T-helper 1 cell treated with Interleukin-12 subunit alpha and Interleukin-12 subunit beta and Interleukin-4 antibody, amounts not matched to agents 30 μg/mL and 1 μg/mL, for 36 hours (primary cell): ENCODE results near the gene KCNC4.

Experiments
- H3K27ac Mint-ChIP-seq: one replicate; pipeline ENCODE4 v1.8.0; 2021; ENCODE audit warnings: mild to moderate bottlenecking, mixed read lengths
- H3K27me3 Mint-ChIP-seq: one replicate; pipeline ENCODE4 v1.8.0; 2021; ENCODE audit warnings: low read depth, mixed read lengths
- H3K36me3 Mint-ChIP-seq: one replicate; pipeline ENCODE4 v1.8.0; 2021; ENCODE audit warnings: low read depth, mixed read lengths
- H3K4me1 Mint-ChIP-seq: one replicate; pipeline ENCODE4 v1.8.0; 2021; ENCODE audit warnings: low read depth, mixed read lengths
- H3K4me3 Mint-ChIP-seq: one replicate; pipeline ENCODE4 v1.8.0; 2021; ENCODE audit warnings: mild to moderate bottlenecking, moderate library complexity, mixed read lengths
- H3K9me3 Mint-ChIP-seq: one replicate; pipeline ENCODE4 v1.8.0; 2021; ENCODE audit warnings: mixed read lengths

KCNC4 gene

DNA sequence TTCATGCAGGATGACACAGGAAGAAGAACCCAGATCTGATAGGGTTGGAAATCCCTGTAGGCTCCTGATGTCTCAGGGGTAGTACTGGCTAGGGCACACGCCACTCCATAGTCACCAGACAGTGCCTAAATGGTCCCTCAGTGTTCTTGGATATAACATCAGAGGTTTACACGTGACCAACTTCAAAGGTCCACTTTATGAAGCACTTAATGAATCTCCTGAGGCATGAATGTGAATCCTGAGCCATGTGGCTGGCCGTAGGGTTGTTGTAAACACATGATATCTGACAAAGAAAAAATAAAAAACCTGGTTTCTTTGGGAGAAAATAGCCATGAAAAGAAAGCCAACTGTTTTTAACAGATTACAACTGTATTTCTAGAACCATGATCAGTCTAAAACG, 32.3 kb upstream of the KCNC4 start:
- no peaks in the 10 kb centered on the region for H3K27me3 Mint-ChIP-seq
- no peak overlapping the region for H3K27ac Mint-ChIP-seq
- no peaks in the 10 kb centered on the region for H3K4me1 Mint-ChIP-seq
- H3K4me3 Mint-ChIP-seq = no peak overlapping the region
- H3K36me3 Mint-ChIP-seq = no peaks in the 10 kb centered on the region
- H3K9me3 Mint-ChIP-seq = no peaks in the 10 kb centered on the region

DNA sequence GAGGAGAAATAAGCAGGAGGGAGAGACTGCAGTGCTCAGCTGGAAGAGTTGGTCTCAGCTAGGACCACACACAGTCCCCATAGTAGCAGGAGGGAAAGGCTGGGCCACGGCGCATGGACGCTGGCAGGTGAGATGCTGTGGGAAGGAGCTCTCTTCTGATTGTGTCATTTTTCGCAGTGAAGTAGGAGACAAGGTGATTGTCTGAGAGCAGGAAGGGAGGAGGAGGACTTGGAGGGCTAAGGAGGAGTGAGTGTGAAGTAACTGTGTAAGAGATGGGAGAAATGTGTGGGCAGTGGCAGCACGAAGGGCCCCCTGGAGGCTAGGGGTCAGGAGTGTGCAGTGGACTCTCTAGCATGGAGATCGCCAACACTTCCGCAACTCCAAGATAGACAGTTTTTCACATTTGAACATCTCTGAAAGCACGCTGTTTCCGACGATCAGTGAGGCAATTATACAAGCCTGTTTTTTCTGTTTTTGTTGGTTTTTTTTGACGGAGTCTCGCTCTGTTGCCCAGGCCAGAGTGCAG, 26.4 kb upstream of the KCNC4 start:
- Mint-ChIP-seq H3K9me3 (no peaks in the 10 kb centered on the region), H3K27me3 (peaks cover 14% of the 10 kb centered on the region), H3K27ac (no peak overlapping the region), H3K4me1 (no peaks in the 10 kb centered on the region), H3K4me3 (no peak overlapping the region), H3K36me3 (no peaks in the 10 kb centered on the region)

DNA sequence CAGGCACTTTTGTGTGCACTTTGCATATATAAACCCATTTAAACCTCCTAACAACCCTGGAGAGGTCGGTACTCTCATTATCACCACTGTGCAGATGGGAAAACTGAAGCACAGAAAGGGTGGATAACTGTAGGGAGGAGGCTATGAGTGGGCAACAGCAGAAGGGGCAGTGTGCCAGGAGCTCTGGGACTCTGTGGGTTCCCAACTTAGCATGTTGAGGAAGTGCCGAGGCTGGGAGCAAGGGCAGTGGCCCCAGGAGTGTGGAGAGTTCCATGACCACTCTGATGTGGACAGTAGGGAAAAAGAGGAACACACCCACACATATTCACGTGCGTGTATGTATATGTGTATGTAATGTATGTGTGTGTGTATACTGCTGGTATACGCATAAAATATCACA, 25.7 kb upstream of the KCNC4 start:
- Mint-ChIP-seq H3K36me3 (no peaks in the 10 kb centered on the region), H3K27me3 (peaks cover 20% of the 10 kb centered on the region), H3K4me1 (no peaks in the 10 kb centered on the region), H3K27ac (no peak overlapping the region), H3K4me3 (no peak overlapping the region), H3K9me3 (no peaks in the 10 kb centered on the region)

DNA sequence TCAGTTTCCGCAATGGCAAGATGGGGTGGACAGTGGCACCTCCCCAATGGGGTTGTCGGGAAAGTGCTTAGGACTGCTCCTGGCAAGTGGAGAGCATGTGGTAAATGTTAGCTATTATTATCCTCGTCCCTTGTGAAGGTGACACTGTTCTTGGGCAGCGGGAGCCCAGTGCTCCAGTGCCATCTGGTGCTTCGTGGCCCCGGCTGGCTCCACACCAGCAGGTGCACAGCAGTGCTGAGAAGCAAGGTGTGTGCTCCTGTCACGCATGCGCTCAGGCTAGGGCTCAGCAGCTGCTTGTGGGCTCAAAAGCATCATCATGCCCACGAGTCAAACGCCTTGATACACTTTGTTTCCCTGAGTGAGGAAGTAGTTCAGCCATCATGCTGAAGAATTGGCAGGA, 24.9 kb upstream of the KCNC4 start:
- H3K4me3 Mint-ChIP-seq = no peak overlapping the region
- no peak overlapping the region for H3K27ac Mint-ChIP-seq
- H3K9me3 Mint-ChIP-seq = no peaks in the 10 kb centered on the region
- no peaks in the 10 kb centered on the region for H3K36me3 Mint-ChIP-seq
- peaks cover 20% of the 10 kb centered on the region for H3K27me3 Mint-ChIP-seq
- H3K4me1 Mint-ChIP-seq = no peaks in the 10 kb centered on the region

DNA sequence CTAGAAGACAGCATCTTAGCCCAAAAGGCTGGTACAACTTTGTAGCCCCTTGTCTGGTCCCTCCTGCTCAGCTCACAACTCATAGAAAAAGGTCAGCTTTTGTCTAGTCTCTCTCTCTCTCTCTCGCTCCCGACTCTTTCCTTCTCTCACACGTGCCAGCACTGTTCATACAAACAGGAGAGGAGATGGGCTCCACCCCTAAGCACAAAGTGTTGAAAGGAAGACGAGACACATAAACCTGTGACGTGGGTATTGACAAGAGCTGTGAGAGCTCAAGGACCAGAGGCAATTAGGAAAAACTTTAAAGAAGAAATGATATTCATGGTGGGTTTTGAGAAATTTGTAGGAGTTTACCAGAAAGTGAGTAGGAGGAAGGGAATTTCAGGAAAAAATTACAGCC, 23.6 kb upstream of the KCNC4 start:
- peaks cover 20% of the 10 kb centered on the region for H3K27me3 Mint-ChIP-seq
- no peak overlapping the region for H3K4me3 Mint-ChIP-seq
- no peaks in the 10 kb centered on the region for H3K4me1 Mint-ChIP-seq
- no peaks in the 10 kb centered on the region for H3K9me3 Mint-ChIP-seq
- H3K27ac Mint-ChIP-seq = no peak overlapping the region
- no peaks in the 10 kb centered on the region for H3K36me3 Mint-ChIP-seq

DNA sequence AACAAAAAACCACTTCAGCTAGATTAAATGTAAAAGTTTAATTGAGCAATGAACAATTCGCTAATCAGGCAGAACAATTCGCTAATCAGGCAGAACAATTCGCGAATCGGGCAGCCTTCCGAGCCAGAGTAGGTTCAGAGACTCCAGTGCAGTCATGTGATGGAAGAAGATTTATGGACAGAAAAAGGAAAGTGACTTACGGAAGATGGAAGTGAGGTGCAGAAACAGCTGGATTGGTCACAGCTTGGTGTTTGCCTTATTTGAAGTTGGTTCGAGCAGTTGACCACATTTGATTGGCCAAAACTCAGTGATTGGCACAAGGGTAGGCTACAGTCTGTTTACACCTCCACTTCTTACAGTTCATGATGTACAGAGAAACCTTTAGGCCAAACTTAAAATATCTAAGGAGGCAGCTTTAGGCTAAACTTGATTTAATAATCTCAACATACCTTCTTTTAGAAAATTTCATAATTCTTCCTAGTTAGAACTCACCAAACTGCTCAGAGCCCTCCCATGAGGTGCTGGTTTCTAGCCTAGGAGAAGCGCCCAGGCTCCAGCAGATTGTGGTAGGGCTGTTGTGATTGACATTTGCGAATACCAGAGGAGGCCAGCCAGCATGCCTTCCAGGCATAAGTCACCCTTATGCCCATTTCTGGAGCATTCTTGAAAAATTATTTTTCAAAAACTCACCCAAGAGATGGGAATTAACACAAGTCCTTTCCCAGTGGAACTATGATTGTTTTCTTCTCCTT, 22.8 kb upstream of the KCNC4 start:
- Mint-ChIP-seq H3K27me3 (peaks cover 20% of the 10 kb centered on the region), H3K4me3 (no peak overlapping the region), H3K9me3 (no peaks in the 10 kb centered on the region), H3K4me1 (no peaks in the 10 kb centered on the region), H3K27ac (no peak overlapping the region), H3K36me3 (no peaks in the 10 kb centered on the region)

DNA sequence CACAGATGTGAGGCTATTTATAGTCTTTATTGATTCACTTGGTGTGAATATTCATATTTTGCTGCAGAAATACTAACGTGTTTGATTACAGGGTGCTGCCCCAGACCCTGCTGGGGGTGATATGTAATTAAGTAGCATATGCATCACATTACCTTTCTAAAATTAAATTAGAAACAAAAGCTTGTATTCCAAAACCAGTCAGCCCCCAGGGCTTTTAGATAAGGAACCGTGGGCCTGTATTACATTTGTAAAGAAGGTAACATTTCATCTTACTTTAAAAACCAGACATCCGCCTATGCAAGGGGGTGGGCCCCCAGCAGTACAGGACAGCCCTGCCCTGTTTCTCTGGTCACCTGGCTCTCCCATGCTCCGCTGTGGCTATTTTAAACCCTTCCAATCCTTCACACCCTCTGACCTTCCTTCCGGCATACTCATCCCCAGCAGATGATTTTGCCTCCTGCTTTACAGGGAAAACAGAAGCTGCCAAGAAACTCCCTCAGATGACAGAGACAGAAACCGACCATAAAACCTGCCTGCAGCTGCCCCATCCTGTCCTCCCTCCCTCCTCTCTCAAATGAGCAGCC, 22.0 kb upstream of the KCNC4 start:
- peaks cover 20% of the 10 kb centered on the region for H3K27me3 Mint-ChIP-seq
- no peak overlapping the region for H3K4me3 Mint-ChIP-seq
- H3K4me1 Mint-ChIP-seq = no peaks in the 10 kb centered on the region
- H3K9me3 Mint-ChIP-seq = no peaks in the 10 kb centered on the region
- no peak overlapping the region for H3K27ac Mint-ChIP-seq
- H3K36me3 Mint-ChIP-seq = no peaks in the 10 kb centered on the region

DNA sequence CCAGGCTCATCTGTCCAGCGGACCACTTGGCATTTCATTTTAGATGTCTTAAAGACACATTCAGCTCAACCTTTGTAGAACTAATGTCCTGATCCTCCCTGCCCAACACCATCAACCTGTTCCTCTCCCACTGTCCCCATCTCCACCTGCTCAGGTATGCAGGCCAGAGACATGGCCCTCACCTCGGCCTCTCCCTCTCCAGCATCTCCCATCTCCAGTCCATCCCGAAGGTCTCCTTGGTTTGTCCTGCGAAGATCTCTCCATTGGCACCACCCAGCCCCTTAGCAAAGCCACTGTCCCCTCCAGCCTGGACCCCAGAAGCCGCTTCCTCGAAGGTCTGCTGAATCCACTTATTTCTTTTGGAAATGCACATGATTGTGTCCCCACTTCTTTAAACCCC, 20.9 kb upstream of the KCNC4 start:
- Mint-ChIP-seq H3K4me1 (no peaks in the 10 kb centered on the region), H3K27me3 (peaks cover 20% of the 10 kb centered on the region), H3K4me3 (no peak overlapping the region), H3K9me3 (no peaks in the 10 kb centered on the region), H3K36me3 (no peaks in the 10 kb centered on the region), H3K27ac (no peak overlapping the region)

DNA sequence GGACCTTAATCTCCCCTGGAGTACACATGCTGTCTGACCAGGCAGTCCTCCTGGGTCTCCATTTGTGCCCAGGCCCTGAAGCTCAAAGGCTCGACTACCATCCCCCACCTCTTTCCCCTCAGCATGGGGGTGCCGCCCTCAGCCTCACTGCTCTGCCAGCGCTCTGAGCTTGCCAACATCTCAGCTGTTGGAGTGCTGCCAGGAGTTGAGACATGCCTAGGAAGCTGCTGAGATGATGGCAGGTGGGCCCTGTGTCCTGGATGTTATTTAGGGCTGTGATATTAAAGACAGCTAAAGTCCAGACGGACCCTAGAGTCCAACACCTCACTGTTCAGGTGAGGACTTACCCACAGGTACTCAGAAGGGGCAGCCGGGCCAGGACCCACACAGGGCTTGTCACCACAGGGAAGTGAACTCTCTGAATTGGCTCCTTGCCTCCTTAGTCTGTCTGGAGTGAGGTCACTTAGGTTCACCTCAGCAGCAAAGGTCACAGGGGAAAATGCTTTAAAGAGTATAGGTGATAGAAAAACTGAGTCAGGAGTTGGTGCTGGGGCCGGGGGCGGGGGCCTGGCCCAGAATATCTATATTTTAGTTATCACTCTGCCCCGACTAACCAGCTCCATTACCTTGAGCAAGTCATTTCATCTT, 19.7 kb upstream of the KCNC4 start:
- no peak overlapping the region for H3K27ac Mint-ChIP-seq
- no peaks in the 10 kb centered on the region for H3K4me1 Mint-ChIP-seq
- H3K36me3 Mint-ChIP-seq = no peaks in the 10 kb centered on the region
- peaks cover 15% of the 10 kb centered on the region for H3K27me3 Mint-ChIP-seq
- no peaks in the 10 kb centered on the region for H3K9me3 Mint-ChIP-seq
- H3K4me3 Mint-ChIP-seq = no peak overlapping the region

DNA sequence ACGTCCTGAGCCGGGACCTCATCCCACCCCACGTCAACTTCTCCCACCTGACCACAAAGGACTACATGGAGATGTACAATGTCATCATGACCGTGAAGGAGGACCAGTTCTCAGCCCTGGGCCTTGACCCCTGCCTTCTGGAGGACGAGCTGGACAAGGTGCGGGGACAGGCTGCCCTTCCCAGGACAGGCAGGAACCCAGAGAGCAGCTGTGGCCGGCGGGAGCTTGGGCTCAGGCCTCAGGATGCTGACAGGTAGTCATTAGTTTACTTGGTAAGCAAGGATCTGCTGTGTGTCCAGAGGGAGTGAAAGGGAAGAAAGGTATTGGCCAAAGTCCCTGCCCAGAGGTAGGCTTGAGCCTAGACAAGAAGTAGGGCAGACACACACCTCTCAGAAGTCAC, 17.6 kb upstream of the KCNC4 start:
- Mint-ChIP-seq H3K9me3 (no peaks in the 10 kb centered on the region), H3K36me3 (no peaks in the 10 kb centered on the region), H3K4me3 (no peak overlapping the region), H3K4me1 (peaks cover 2% of the 10 kb centered on the region), H3K27ac (no peak overlapping the region), H3K27me3 (peaks cover 6% of the 10 kb centered on the region)

DNA sequence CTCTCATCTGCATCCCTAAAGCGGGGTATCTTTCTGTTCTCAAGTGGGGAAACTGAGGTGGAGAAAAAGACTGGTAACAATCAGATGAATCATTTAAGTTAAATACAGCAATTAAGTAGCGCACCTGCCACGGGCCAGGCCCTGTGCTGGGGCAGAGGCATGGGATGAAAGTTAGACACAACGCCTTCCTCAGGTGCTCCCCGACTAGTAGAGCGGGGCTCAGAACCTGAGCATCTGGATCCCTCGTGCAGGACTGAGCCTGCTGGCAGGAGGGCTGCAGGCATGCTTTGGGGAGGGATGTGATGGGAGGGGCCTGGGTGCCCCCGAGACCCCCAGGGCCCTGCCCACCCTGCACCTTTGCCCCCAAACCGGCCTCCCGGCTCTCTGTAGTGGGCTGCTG, 14.9 kb upstream of the KCNC4 start:
- no peaks in the 10 kb centered on the region for H3K27me3 Mint-ChIP-seq
- no peak overlapping the region for H3K27ac Mint-ChIP-seq
- peaks cover 2% of the 10 kb centered on the region for H3K4me1 Mint-ChIP-seq
- H3K4me3 Mint-ChIP-seq = no peak overlapping the region
- no peaks in the 10 kb centered on the region for H3K9me3 Mint-ChIP-seq
- no peaks in the 10 kb centered on the region for H3K36me3 Mint-ChIP-seq

DNA sequence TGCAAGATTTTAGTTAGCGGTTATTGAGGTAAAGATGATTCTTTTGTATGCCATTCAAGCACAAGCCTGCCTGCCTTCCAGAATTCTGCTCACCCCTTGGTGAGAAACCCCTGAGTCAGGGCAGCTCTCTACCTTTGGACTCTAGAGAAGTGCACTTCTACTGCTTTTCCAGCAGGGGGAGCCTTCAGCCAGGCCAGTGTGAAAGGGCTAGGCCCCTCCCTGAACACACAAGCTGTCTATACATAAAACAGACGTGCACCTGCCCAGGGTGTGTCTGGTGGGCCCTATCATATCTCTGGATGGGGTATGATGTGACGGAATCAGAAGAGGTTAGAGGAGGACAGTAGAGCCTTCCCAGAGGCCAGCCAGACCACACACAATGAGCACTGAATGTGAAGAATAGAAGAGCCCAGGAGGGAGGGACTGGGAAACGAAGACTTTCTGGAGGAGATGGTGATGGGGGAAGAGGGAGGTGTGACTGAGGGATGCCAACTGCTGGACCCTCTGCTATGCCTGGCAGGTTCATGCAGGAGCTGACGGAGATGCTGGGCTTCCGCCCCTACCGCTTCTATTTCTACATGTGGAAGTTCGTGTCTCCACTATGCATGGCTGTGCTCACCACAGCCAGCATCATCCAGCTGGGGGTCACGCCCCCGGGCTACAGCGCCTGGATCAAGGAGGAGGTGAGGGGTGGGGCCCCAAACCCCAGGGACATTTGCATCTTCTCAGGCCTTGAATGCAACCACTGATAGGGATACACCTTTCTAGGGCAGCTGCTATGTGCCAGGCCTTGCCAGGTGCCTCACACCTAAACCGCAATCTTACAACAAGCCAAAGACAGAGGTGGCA, 13.0 kb upstream of the KCNC4 start:
- H3K36me3 Mint-ChIP-seq = no peaks in the 10 kb centered on the region
- no peak overlapping the region for H3K4me3 Mint-ChIP-seq
- peaks cover 2% of the 10 kb centered on the region for H3K4me1 Mint-ChIP-seq
- no peaks in the 10 kb centered on the region for H3K9me3 Mint-ChIP-seq
- no peak overlapping the region for H3K27ac Mint-ChIP-seq
- no peaks in the 10 kb centered on the region for H3K27me3 Mint-ChIP-seq

DNA sequence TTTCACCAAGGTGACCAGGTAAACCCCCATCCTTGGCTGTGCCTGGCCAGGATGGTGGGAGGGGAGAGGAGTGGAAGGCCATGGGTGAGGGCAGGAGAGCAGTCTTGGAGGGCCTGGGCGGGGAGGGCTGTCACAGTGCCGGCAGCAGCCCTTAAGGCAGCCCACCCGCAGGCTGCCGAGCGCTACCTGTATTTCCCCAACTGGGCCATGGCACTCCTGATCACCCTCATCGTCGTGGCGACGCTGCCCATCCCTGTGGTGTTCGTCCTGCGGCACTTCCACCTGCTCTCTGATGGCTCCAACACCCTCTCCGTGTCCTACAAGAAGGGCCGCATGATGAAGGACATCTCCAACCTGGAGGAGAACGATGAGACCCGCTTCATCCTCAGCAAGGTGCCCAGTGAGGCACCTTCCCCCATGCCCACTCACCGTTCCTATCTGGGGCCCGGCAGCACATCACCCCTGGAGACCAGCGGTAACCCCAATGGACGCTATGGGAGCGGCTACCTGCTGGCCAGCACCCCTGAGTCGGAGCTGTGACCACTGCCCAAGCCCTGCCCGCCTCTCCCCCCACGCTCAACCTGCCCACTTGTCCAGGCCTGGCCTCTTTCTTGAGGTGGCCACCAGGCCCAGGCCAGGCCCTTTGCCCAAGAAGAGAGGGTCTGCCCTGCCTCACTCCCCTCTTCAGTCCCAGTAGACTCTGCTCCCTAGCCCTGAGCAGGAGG, 12.0 kb upstream of the KCNC4 start:
- Mint-ChIP-seq H3K27me3 (no peaks in the 10 kb centered on the region), H3K4me3 (no peak overlapping the region), H3K36me3 (no peaks in the 10 kb centered on the region), H3K9me3 (no peaks in the 10 kb centered on the region), H3K27ac (no peak overlapping the region), H3K4me1 (peaks cover 4% of the 10 kb centered on the region)

DNA sequence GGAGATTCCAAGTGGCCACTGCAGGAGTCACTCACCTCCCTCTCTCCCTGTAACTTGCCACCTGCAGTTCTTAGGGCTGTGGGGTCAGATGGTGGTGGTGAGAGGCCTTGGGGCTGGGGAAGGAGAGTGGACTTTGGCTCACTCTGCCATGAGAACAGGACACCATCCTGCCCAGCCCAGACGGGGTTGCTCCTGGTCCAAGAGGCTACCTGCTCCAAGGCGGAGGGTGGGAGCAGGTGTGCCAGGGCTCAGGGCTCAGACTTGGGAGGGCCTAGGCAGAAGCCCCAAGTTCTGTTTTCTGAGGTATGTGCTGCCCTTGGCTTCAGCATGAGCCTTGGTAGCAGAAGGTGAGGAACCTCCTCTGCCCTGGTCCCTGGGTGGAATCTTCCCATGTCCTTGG, 11.4 kb upstream of the KCNC4 start:
- Mint-ChIP-seq H3K4me1 (peaks cover 9% of the 10 kb centered on the region), H3K4me3 (no peak overlapping the region), H3K36me3 (no peaks in the 10 kb centered on the region), H3K9me3 (no peaks in the 10 kb centered on the region), H3K27ac (no peak overlapping the region), H3K27me3 (no peaks in the 10 kb centered on the region)
